VCaP (cell line): ENCODE measurements around the gene THY1.

Experiments used
- H3K27ac ChIP-seq: fragments of 450-650 bp; 2 replicates; pipeline ENCODE4 v1.5.1; 2017
- TF ChIP-seq, protein P1 (sequence below): fragments of 450-650 bp; conservative IDR thresholded peaks from 2 replicates; pipeline ENCODE4 v1.5.1; 2017; ENCODE audit warnings: mild to moderate bottlenecking, moderate library complexity

Gene THY1

GRCh38 chr11:119406005-119406404, 17.0 kb downstream of the THY1 start:
- TF ChIP-seq, protein P1, sequence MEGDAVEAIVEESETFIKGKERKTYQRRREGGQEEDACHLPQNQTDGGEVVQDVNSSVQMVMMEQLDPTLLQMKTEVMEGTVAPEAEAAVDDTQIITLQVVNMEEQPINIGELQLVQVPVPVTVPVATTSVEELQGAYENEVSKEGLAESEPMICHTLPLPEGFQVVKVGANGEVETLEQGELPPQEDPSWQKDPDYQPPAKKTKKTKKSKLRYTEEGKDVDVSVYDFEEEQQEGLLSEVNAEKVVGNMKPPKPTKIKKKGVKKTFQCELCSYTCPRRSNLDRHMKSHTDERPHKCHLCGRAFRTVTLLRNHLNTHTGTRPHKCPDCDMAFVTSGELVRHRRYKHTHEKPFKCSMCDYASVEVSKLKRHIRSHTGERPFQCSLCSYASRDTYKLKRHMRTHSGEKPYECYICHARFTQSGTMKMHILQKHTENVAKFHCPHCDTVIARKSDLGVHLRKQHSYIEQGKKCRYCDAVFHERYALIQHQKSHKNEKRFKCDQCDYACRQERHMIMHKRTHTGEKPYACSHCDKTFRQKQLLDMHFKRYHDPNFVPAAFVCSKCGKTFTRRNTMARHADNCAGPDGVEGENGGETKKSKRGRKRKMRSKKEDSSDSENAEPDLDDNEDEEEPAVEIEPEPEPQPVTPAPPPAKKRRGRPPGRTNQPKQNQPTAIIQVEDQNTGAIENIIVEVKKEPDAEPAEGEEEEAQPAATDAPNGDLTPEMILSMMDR: no peak
- peak overlapping the region; percentile 22; the same call in 1 of the 2 replicates for H3K27ac ChIP-seq

GRCh38 chr11:119405448-119405847, 17.5 kb downstream of the THY1 start:
- peak overlapping the region; percentile 22; the same call in 1 of the 2 replicates for H3K27ac ChIP-seq

DNA sequence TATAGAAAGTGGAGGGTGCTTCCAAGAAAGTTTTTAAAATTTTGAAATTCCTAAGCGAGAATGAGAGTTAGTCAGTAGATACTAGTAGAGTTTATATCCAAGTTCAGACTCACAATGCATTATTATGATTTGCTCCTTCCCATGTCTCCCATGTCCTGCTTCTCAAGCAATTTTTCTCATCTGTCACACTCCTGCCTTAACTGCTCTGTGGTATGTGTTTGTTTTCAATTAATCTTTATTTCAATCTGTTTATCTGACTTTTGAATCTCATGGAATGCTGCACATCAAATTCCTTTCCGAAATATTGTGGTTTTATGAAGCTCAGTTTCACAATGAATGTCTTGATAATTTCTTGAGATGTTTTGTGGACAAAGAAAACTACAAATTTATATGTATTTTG, 18.1 kb downstream of the THY1 start:
- TF ChIP-seq, protein P1: no peak
- peak overlapping the region; percentile 22; the same call in 1 of the 2 replicates for H3K27ac ChIP-seq

GRCh38 chr11:119403021-119403420, 20.0 kb downstream of the THY1 start:
- no peak overlapping the region for H3K27ac ChIP-seq
- TF ChIP-seq, protein P1: no peak

DNA sequence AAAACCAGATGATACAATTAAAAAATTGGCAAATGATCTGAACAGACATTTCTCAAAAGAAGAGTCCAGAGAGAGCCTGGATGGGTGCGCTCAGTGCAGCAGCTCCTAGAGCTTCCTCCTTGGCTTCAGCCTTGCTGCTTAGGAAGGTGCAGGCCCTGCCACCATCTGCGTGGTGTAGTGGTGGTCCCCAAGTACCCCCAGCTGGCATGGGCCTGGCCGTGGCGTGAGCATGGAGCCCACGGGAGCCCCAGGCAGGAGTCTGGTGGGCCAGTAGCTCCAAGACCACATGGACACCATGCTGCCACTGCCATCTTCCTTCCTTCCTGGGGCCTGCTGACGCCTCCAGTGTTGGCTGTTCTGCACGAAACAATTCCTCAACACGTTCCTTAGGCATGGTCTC, 20.5 kb downstream of the THY1 start:
- H3K27ac ChIP-seq: no peak overlapping the region
- TF ChIP-seq, protein P1: no peak

DNA sequence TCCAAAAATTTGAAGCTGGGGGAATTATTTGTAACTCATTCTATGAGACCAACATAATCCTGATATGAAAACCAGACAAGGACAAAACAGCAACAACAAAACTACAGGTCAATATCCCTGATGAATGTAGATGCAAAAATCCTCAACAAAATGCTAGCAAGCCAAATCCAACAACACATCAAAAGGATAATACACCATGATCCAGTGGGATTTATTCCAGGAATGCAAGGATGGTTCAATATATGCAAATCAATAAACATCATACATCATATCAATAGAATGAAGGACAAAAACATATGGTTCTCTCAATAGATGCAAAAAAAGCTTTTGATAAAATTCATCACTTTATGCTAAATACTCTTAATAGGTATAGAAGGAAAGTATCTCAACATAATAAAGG, 22.1 kb downstream of the THY1 start:
- TF ChIP-seq, protein P1: no peak
- no peak overlapping the region for H3K27ac ChIP-seq

DNA sequence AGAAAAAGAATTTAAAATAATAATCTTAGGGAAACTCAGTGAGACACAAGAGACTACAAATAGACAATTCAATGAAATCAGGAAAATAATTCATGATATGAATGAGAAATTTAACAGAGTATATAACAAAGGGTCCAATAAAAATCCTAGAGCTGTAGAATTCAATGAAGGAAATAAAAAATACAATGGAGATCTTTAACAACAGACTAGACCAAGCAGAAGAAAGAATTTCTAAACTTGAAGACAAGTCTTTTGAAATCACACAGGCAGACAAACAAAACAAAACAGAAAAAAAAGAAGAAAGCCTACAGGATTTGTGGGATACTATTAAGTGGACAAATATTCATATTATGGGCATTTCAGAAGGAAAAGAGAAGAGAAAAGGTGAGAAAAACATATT, 25.2 kb downstream of the THY1 start:
- TF ChIP-seq, protein P1: no peak
- H3K27ac ChIP-seq: no peak overlapping the region

- H3K27ac ChIP-seq: no peak overlapping the region
- TF ChIP-seq, protein P1: no peak
These were observed 26.1 kb downstream of the THY1 start for GRCh38 chr11:119396835-119397234.
